GM12878 (cell line): ENCODE data around the gene PRKG1. TPM values are rescaled to one million over a fixed set of nuclear protein-coding genes. Genes with fewer than 3 reads are reported as not detected.

Source experiments
- ATAC-seq: fragments of 200-7000 bp; cut with Tn5 transposase; 3 replicates; pipeline ENCODE4 v1.9.1; 2020; ENCODE audit warnings: mild to moderate bottlenecking, moderate library complexity
- BruUV-seq: library from RNA; stranded (reverse); fragments of 400-500 nt; replicated peaks from 2 replicates; lab custom pipeline; 2021; lab: Mats Ljungman, UMichigan
- CTCF ChIA-PET: fragments of 300-600 bp; sonication (Branson Sonifier 250); formaldehyde crosslinking; extraction: SDS; loops from one replicate; lab custom pipeline; 2021; ENCODE audit warnings: inconsistent platforms; lab: Yijun Ruan, JAX
- POLR2A ChIA-PET: fragments of 350-600 bp; formaldehyde crosslinking; extraction: SDS; loops from one replicate; lab custom pipeline; 2021; ENCODE audit warnings: inconsistent platforms; lab: Charles Lee
- RAD21 ChIA-PET: fragments of 300-600 bp; sonication (Branson Sonifier 250); formaldehyde crosslinking; loops from one replicate; lab custom pipeline; 2023; ENCODE audit warnings: antibody characterized with exemption; ENCODE audit not compliant: unreplicated experiment; lab: Charles Lee
- SMC1A ChIA-PET: fragments of 300-600 bp; sonication (Branson Sonifier 250); formaldehyde crosslinking; loops from one replicate; lab custom pipeline; 2023; ENCODE audit not compliant: unreplicated experiment, uncharacterized antibody; lab: Charles Lee
- DNase-seq: peaks from one replicate; pipeline ENCODE4 v3.0.0-alpha.2; 2011; ENCODE audit warnings: low read depth, low spot score
- FAIRE-seq: peaks from 3 replicates; lab custom pipeline; 2011; peaks lifted over from hg19 to GRCh38; lab: Jason Lieb, UNC
- H2AFZ ChIP-seq: 2 replicates; pipeline ENCODE4 v1.6.0; 2011; ENCODE audit warnings: low read depth, low read length, control low read depth; ENCODE audit not compliant: control insufficient read depth
- H3K27ac ChIP-seq: 2 replicates; pipeline ENCODE4 v1.5.1; 2011; ENCODE audit warnings: control low read depth; ENCODE audit not compliant: control insufficient read depth, insufficient read depth
- H3K27me3 ChIP-seq, 2 experiments: replicated peaks in 1 of 2; 2 replicates each; pipeline versions ENCODE4 v1.6.0 to v1.6.1; 2011; ENCODE audit warnings: low read length in 1 of 2; ENCODE audit not compliant: control insufficient read depth in 2 of 2, insufficient read depth in 2 of 2
- H3K36me3 ChIP-seq, 2 experiments: 2 replicates each; pipeline ENCODE4 v1.5.1; 2011; ENCODE audit warnings: low read length in 1 of 2; ENCODE audit not compliant: control insufficient read depth in 2 of 2, insufficient read depth in 2 of 2
- H3K4me1 ChIP-seq: 2 replicates; pipeline ENCODE4 v1.6.1; 2011; ENCODE audit warnings: mild to moderate bottlenecking, low read length, moderate library complexity, mixed read lengths; ENCODE audit not compliant: control insufficient read depth, insufficient read depth
- H3K4me2 ChIP-seq: 2 replicates; pipeline ENCODE4 v1.6.0; 2011; ENCODE audit warnings: control low read depth; ENCODE audit not compliant: control insufficient read depth, insufficient read depth
- H3K4me3 ChIP-seq: fragments of 200-600 bp; sonication (generic); 2 replicates; pipeline ENCODE4 v1.5.1; 2016
- H3K79me2 ChIP-seq: 2 replicates; pipeline ENCODE4 v1.6.0; 2011; ENCODE audit warnings: low read length; ENCODE audit not compliant: control insufficient read depth, insufficient read depth
- H3K9ac ChIP-seq: 2 replicates; pipeline ENCODE4 v1.8.0; 2011; ENCODE audit warnings: low read length, control low read depth, mixed read lengths; ENCODE audit not compliant: control insufficient read depth, insufficient read depth
- H3K9me3 ChIP-seq: replicated peaks from 3 replicates; pipeline ENCODE4 v1.5.1; 2011; ENCODE audit warnings: mild to moderate bottlenecking, low read length; ENCODE audit not compliant: control insufficient read depth, insufficient read depth
- H4K20me1 ChIP-seq: 2 replicates; pipeline ENCODE4 v1.6.0; 2011; ENCODE audit not compliant: control insufficient read depth, insufficient read depth
- BRCA1 ChIP-seq: IDR thresholded peaks from 2 replicates; pipeline ENCODE4 v1.6.1; 2011; ENCODE audit warnings: low read depth, low read length, improper control_type of control experiment
- CBX3 ChIP-seq: fragments of 200-600 bp; sonication (generic); IDR thresholded peaks from 2 replicates; pipeline ENCODE4 v1.6.1; 2016; ENCODE audit warnings: low read depth, borderline replicate concordance
- KAT2A ChIP-seq: conservative IDR thresholded peaks from 2 replicates; pipeline ENCODE4 v1.6.1; 2011; ENCODE audit warnings: low read depth, low read length; ENCODE audit not compliant: control insufficient read depth
- MEF2A ChIP-seq: IDR thresholded peaks from 2 replicates; pipeline ENCODE4 v1.6.1; 2011; ENCODE audit warnings: low read depth, mild to moderate bottlenecking, low read length, moderate library complexity; ENCODE audit not compliant: insufficient read depth
- NBN ChIP-seq: fragments of 450-650 bp; IDR thresholded peaks from 2 replicates; pipeline ENCODE4 v1.6.1; 2016
- NFIC ChIP-seq: IDR thresholded peaks from 2 replicates; pipeline ENCODE4 v1.6.1; 2012; ENCODE audit warnings: low read depth, mild to moderate bottlenecking, inconsistent platforms, low read length, moderate library complexity
- PAX5 ChIP-seq: IDR thresholded peaks from 2 replicates; pipeline ENCODE4 v1.6.1; 2011; ENCODE audit warnings: low read depth, low read length, borderline replicate concordance
- TCF12 ChIP-seq: IDR thresholded peaks from 2 replicates; pipeline ENCODE4 v1.6.1; 2011; ENCODE audit warnings: low read depth, mild to moderate bottlenecking, low read length
- WGBS: methylation state at CpG from one replicate; pipeline ENCODE4 v1.1.6; 2016; ENCODE audit warnings: low lambda C conversion rate; ENCODE audit not compliant: insufficient replicate concordance, insufficient coverage; ENCODE audit errors: missing lambda C conversion rate; 5-methylcytosine and 5-hydroxymethylcytosine counted together
- in situ Hi-C: fragments of 300-500 bp; cut with MboI; formaldehyde crosslinking; loops from 9 replicates; pipeline ENCODE4 v1.14.3; 2018; ENCODE audit warnings: mixed read lengths
- intact Hi-C: fragments of 100-400 bp; cut with micrococcal nuclease; formaldehyde crosslinking; loops from one replicate; pipeline ENCODE4 v1.14.2; 2022; ENCODE audit not compliant: unreplicated experiment
- polyA plus RNA-seq, 11 experiments: library from polyadenylated mRNA; depleted of rRNA in 4 of 11; unstranded in 6 of 11; stranded (reverse) in 5 of 11; fragments of >200 nt; fragmentation: Nextera tagmentation in 4 of 11; fragmentation: Illumina TruSeq in 1 of 11; extraction: Ambion mirVana in 4 of 11; extraction: Trizol in 1 of 11; gene quantifications; 1 replicate in 1 of 11; 2 replicates in 10 of 11; pipeline versions ENCODE4 v1.2.1 to v1.2.3, GENCODE V29; 2011 to 2016; ENCODE audit warnings: inconsistent platforms in 2 of 11, missing spikeins in 2 of 11, low read depth in 1 of 11
- total RNA-seq, 4 experiments: library from RNA; depleted of rRNA in 3 of 4; stranded (reverse); fragments of >200 nt in 3 of 4; fragmentation: Illumina TruSeq in 1 of 4; extraction: Trizol in 1 of 4; gene quantifications; 2 replicates each; pipeline versions ENCODE4 v1.2.1 to v1.2.3, GENCODE V29; 2013 to 2021
- TF ChIP-seq, protein P1 (sequence below): fragments of 450-650 bp; IDR thresholded peaks from 2 replicates; pipeline ENCODE4 v1.6.1; 2017; ENCODE audit warnings: antibody characterized with exemption, mild to moderate bottlenecking, moderate library complexity
- TF ChIP-seq, protein P2 (sequence below): IDR thresholded peaks from 2 replicates; pipeline ENCODE4 v1.6.1; 2012; ENCODE audit warnings: mild to moderate bottlenecking, low read depth, low read length
- TF ChIP-seq, protein P3 (sequence below): fragments of 450-650 bp; formaldehyde crosslinking; IDR thresholded peaks from 2 replicates; pipeline ENCODE4 v1.5.0; 2022; ENCODE audit warnings: mild to moderate bottlenecking, missing genetic modification characterization
- TF ChIP-seq, protein P4 (sequence below): IDR thresholded peaks from 2 replicates; pipeline ENCODE4 v1.6.1; 2012; ENCODE audit warnings: low read depth, low read length, improper control_type of control experiment

Gene PRKG1
- total and polyA plus RNA-seq, 10 of the 15 experiments (the other 5 are each of a cell fraction or from before 2014, with no cell fraction given), result 0.04 to 0.05 TPM; not detected in 8

DNA sequence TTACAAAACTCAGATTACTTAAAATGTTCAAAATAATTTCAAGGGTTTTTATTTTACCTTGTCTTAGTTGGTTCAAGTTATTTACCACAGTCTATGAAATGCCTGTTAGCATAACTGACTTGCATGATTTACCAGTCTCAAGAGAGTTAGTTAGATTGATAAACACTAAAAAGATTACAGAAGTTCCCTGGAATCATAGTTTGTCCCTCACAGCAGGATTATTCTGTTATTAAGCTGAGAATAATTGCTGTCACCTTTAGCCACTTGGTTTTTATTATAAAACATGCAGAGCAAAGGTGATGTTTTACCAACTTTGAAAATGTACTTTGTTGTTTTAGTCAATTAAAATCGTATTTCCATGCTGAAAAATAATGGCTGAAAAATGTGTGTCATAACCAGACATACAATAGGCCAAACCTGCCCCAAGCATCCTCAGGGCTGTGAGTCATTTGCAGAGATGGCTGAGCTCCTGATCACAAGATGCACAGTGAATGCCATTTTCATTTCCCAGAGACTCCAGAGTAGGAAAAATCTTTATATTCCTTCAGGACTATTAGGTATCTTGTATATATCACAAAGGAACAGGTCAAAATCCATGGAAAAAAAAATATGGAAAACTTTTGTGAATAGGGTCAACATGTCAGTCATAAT lies 1152.0 kb downstream of the PRKG1 start:
- intact Hi-C loops (no loop called here), in situ Hi-C loops (no loop called here)
- ATAC-seq (no peak), FAIRE-seq (no peak), DNase-seq (no peak)
- H4K20me1 ChIP-seq, result no peaks in the 10 kb centered on the region
- H3K36me3 ChIP-seq, result no peaks in the 10 kb centered on the region
- CTCF ChIA-PET, result no interaction called here
- WGBS, result 7% methylated on average over 1 of the region's 1 CpG
- POLR2A ChIA-PET, result no interaction called here
- no peaks in the 10 kb centered on the region for H3K4me1 ChIP-seq
- H3K27ac ChIP-seq, result no peak overlapping the region
- RAD21 ChIA-PET, result no interaction called here
- H3K4me3 ChIP-seq, result no peak overlapping the region
- H3K9me3 ChIP-seq, result no peaks in the 10 kb centered on the region
- no peak overlapping the region for H3K4me2 ChIP-seq
- SMC1A ChIA-PET, result interaction anchor here (1.3 kb wide), 1 partner anchor 10 kb away, joined by 4 read pairs; no protein-coding TSS in a partner anchor
- H3K79me2 ChIP-seq, result no peaks in the 10 kb centered on the region
- H2AFZ ChIP-seq, result no peak overlapping the region
- no TSS peak for BruUV-seq
- no peaks in the 10 kb centered on the region for H3K27me3 ChIP-seq
- H3K9ac ChIP-seq, result no peak overlapping the region
- TF ChIP-seq TCF12 (no peak), BRCA1 (no peak), KAT2A (no peak), MEF2A (no peak), CBX3 (no peak), PAX5 (no peak), NBN (no peak), NFIC (no peak)
- TF ChIP-seq, protein P1, sequence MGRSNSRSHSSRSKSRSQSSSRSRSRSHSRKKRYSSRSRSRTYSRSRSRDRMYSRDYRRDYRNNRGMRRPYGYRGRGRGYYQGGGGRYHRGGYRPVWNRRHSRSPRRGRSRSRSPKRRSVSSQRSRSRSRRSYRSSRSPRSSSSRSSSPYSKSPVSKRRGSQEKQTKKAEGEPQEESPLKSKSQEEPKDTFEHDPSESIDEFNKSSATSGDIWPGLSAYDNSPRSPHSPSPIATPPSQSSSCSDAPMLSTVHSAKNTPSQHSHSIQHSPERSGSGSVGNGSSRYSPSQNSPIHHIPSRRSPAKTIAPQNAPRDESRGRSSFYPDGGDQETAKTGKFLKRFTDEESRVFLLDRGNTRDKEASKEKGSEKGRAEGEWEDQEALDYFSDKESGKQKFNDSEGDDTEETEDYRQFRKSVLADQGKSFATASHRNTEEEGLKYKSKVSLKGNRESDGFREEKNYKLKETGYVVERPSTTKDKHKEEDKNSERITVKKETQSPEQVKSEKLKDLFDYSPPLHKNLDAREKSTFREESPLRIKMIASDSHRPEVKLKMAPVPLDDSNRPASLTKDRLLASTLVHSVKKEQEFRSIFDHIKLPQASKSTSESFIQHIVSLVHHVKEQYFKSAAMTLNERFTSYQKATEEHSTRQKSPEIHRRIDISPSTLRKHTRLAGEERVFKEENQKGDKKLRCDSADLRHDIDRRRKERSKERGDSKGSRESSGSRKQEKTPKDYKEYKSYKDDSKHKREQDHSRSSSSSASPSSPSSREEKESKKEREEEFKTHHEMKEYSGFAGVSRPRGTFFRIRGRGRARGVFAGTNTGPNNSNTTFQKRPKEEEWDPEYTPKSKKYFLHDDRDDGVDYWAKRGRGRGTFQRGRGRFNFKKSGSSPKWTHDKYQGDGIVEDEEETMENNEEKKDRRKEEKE, result no peak
- TF ChIP-seq, protein P2, sequence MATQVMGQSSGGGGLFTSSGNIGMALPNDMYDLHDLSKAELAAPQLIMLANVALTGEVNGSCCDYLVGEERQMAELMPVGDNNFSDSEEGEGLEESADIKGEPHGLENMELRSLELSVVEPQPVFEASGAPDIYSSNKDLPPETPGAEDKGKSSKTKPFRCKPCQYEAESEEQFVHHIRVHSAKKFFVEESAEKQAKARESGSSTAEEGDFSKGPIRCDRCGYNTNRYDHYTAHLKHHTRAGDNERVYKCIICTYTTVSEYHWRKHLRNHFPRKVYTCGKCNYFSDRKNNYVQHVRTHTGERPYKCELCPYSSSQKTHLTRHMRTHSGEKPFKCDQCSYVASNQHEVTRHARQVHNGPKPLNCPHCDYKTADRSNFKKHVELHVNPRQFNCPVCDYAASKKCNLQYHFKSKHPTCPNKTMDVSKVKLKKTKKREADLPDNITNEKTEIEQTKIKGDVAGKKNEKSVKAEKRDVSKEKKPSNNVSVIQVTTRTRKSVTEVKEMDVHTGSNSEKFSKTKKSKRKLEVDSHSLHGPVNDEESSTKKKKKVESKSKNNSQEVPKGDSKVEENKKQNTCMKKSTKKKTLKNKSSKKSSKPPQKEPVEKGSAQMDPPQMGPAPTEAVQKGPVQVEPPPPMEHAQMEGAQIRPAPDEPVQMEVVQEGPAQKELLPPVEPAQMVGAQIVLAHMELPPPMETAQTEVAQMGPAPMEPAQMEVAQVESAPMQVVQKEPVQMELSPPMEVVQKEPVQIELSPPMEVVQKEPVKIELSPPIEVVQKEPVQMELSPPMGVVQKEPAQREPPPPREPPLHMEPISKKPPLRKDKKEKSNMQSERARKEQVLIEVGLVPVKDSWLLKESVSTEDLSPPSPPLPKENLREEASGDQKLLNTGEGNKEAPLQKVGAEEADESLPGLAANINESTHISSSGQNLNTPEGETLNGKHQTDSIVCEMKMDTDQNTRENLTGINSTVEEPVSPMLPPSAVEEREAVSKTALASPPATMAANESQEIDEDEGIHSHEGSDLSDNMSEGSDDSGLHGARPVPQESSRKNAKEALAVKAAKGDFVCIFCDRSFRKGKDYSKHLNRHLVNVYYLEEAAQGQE, result no peak
- TF ChIP-seq, protein P3, sequence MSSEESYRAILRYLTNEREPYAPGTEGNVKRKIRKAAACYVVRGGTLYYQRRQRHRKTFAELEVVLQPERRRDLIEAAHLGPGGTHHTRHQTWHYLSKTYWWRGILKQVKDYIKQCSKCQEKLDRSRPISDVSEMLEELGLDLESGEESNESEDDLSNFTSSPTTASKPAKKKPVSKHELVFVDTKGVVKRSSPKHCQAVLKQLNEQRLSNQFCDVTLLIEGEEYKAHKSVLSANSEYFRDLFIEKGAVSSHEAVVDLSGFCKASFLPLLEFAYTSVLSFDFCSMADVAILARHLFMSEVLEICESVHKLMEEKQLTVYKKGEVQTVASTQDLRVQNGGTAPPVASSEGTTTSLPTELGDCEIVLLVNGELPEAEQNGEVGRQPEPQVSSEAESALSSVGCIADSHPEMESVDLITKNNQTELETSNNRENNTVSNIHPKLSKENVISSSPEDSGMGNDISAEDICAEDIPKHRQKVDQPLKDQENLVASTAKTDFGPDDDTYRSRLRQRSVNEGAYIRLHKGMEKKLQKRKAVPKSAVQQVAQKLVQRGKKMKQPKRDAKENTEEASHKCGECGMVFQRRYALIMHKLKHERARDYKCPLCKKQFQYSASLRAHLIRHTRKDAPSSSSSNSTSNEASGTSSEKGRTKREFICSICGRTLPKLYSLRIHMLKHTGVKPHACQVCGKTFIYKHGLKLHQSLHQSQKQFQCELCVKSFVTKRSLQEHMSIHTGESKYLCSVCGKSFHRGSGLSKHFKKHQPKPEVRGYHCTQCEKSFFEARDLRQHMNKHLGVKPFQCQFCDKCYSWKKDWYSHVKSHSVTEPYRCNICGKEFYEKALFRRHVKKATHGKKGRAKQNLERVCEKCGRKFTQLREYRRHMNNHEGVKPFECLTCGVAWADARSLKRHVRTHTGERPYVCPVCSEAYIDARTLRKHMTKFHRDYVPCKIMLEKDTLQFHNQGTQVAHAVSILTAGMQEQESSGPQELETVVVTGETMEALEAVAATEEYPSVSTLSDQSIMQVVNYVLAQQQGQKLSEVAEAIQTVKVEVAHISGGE (CRISPR knock-in tag), result no peak
- TF ChIP-seq, protein P4, sequence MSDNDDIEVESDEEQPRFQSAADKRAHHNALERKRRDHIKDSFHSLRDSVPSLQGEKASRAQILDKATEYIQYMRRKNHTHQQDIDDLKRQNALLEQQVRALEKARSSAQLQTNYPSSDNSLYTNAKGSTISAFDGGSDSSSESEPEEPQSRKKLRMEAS, result no peak
